ENCODE results near the gene PACSIN2.

GRCh38 chr22:43012390-43012789 lies 2.6 kb downstream of the PACSIN2 start:
- TF ChIP-seq CTCF (IDR thresholded peaks at IDR 0.05): no peak
- no peak for TF ChIP-seq POLR2A (IDR thresholded peaks at IDR 0.05)

Measured in gastroesophageal sphincter (tissue), 3 donors.